Measurements from ENCODE around the gene SATB1. TPM values are rescaled to one million over a fixed set of nuclear protein-coding genes. Genes with fewer than 3 reads are reported as not detected.

The SATB1 gene
- total RNA-seq, 1 donor from 2014 or later = 28.2 TPM

DNA sequence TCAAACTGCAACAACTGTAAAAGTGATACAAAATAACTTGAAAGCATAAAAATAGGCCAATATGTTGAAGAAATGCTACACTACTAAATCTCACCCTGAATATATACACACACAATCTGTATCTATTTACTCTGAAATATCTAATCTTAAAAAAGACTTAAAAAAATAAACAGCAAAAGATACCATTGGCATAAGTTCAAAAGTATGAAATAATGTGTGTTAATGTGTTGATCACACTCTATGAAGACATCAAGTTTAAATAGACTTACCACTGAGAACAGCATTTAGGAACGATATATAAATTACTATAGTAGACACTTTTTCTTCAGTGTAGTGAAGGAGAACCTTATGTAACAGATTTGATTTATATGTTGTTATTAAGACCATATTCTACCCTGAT, 14.1 kb upstream of the SATB1 start:
- H3K27me3 Mint-ChIP-seq (ENCODE audit: unreplicated experiment) = peaks cover 5% of the 10 kb centered on the region
- peaks cover 3% of the 10 kb centered on the region for H3K4me1 Mint-ChIP-seq (ENCODE audit: unreplicated experiment)
- H3K9me3 Mint-ChIP-seq (ENCODE audit: unreplicated experiment) = no peaks in the 10 kb centered on the region
- no peaks in the 10 kb centered on the region for H3K36me3 Mint-ChIP-seq (ENCODE audit: low read depth, unreplicated experiment)
- no peak for DNase-seq (ENCODE audit: low spot score)
- H3K4me3 Mint-ChIP-seq (ENCODE audit: unreplicated experiment) = no peak overlapping the region
- TF ChIP-seq, protein P1, sequence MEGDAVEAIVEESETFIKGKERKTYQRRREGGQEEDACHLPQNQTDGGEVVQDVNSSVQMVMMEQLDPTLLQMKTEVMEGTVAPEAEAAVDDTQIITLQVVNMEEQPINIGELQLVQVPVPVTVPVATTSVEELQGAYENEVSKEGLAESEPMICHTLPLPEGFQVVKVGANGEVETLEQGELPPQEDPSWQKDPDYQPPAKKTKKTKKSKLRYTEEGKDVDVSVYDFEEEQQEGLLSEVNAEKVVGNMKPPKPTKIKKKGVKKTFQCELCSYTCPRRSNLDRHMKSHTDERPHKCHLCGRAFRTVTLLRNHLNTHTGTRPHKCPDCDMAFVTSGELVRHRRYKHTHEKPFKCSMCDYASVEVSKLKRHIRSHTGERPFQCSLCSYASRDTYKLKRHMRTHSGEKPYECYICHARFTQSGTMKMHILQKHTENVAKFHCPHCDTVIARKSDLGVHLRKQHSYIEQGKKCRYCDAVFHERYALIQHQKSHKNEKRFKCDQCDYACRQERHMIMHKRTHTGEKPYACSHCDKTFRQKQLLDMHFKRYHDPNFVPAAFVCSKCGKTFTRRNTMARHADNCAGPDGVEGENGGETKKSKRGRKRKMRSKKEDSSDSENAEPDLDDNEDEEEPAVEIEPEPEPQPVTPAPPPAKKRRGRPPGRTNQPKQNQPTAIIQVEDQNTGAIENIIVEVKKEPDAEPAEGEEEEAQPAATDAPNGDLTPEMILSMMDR (IDR thresholded peaks at IDR 0.05; ENCODE audit: unreplicated experiment) = no peak
- H3K27ac Mint-ChIP-seq (ENCODE audit: unreplicated experiment) = no peak overlapping the region

DNA sequence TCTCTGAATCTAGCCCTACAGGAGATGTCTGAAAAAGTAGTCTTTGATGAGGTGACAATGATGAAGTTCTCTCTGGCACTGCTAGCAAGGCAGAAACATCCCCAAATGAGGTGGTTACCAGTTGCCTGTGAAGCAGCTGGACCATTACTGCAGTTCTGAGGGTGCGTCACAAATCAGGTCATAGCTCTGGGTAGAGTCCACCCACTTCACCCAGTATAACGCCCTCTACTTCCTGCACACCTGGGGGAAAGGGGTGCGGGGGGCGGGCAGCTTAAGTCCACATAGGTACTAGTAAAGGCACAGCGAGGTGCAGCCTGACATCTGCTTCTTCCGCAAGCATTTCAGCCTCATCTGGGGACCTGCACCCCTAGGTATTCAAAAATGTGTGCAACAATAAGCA, 13.4 kb upstream of the SATB1 start:
- peaks cover 2% of the 10 kb centered on the region for H3K27me3 Mint-ChIP-seq (ENCODE audit: unreplicated experiment)
- DNase-seq (ENCODE audit: low spot score) = no peak
- H3K36me3 Mint-ChIP-seq (ENCODE audit: low read depth, unreplicated experiment) = no peaks in the 10 kb centered on the region
- H3K9me3 Mint-ChIP-seq (ENCODE audit: unreplicated experiment) = no peaks in the 10 kb centered on the region
- no peaks in the 10 kb centered on the region for H3K4me1 Mint-ChIP-seq (ENCODE audit: unreplicated experiment)
- no peak overlapping the region for H3K27ac Mint-ChIP-seq (ENCODE audit: unreplicated experiment)
- H3K4me3 Mint-ChIP-seq (ENCODE audit: unreplicated experiment) = no peak overlapping the region
- TF ChIP-seq, protein P1 (IDR thresholded peaks at IDR 0.05; ENCODE audit: unreplicated experiment) = no peak

DNA sequence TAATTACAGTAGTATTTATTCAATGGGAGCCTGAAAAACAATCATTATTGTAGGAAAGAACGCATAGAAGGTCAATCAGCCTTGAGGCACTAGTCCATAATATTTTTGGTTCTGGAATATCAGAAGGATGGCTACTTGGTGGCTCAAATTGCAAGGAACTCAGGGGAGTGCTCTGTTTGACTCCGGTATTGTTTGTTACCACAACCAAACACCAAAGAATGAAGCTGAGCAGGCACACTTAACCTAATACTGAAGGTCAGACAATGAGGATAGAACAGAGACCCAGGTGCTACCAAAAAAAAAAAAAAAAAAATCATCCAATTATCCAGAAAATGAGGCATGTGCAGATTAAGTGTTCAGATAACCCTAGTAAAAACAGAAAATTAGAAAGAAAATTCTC, 11.1 kb upstream of the SATB1 start:
- Mint-ChIP-seq H3K27ac (ENCODE audit: unreplicated experiment) (no peak overlapping the region), H3K4me1 (ENCODE audit: unreplicated experiment) (no peaks in the 10 kb centered on the region), H3K36me3 (ENCODE audit: low read depth, unreplicated experiment) (no peaks in the 10 kb centered on the region), H3K27me3 (ENCODE audit: unreplicated experiment) (no peaks in the 10 kb centered on the region), H3K9me3 (ENCODE audit: unreplicated experiment) (no peaks in the 10 kb centered on the region), H3K4me3 (ENCODE audit: unreplicated experiment) (no peak overlapping the region)
- TF ChIP-seq, protein P1 (IDR thresholded peaks at IDR 0.05; ENCODE audit: unreplicated experiment) = no peak
- no peak for DNase-seq (ENCODE audit: low spot score)

DNA sequence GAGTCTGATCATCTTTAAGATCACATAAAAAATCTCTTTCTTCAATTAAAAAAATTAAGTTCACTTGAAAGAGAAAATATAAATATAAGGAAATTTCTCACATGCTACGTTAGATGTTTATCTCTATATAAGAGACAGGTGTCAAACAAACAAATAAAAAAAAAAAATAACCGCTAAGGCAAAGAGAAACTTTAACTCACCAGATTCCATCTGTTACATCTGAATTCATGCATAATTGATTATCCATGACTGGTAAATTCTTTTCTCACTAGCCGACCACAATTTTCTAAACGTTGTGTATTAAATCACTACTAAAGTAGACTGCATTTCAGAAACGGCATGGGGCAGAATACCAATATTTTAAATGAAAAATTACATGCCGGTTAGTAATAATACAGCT, 9.6 kb upstream of the SATB1 start:
- H3K27ac Mint-ChIP-seq (ENCODE audit: unreplicated experiment) = no peak overlapping the region
- H3K36me3 Mint-ChIP-seq (ENCODE audit: low read depth, unreplicated experiment) = no peaks in the 10 kb centered on the region
- no peaks in the 10 kb centered on the region for H3K4me1 Mint-ChIP-seq (ENCODE audit: unreplicated experiment)
- no peak overlapping the region for H3K4me3 Mint-ChIP-seq (ENCODE audit: unreplicated experiment)
- TF ChIP-seq, protein P1 (IDR thresholded peaks at IDR 0.05; ENCODE audit: unreplicated experiment) = no peak
- no peaks in the 10 kb centered on the region for H3K9me3 Mint-ChIP-seq (ENCODE audit: unreplicated experiment)
- H3K27me3 Mint-ChIP-seq (ENCODE audit: unreplicated experiment) = no peaks in the 10 kb centered on the region
- no peak for DNase-seq (ENCODE audit: low spot score)

DNA sequence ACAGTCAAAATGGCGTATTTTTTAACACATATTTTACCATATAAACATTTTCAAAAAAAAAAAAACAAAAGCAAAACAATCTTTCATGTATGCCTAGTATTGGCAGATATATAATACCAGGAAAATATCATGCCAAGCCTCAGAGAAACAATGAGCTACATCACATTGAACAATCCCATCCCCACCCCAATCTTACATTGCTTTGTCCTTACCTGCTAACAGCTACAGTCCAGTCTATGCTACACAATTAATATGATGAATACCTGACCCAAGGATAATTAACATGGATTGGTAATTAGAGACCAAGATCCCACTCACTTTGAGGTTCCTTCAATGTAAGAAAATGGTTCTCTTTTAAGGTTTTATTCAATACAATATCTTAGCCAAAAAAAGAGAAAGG, 7.6 kb upstream of the SATB1 start:
- no peak overlapping the region for H3K27ac Mint-ChIP-seq (ENCODE audit: unreplicated experiment)
- H3K4me1 Mint-ChIP-seq (ENCODE audit: unreplicated experiment) = no peaks in the 10 kb centered on the region
- TF ChIP-seq, protein P1 (IDR thresholded peaks at IDR 0.05; ENCODE audit: unreplicated experiment) = no peak
- no peak overlapping the region for H3K4me3 Mint-ChIP-seq (ENCODE audit: unreplicated experiment)
- no peaks in the 10 kb centered on the region for H3K36me3 Mint-ChIP-seq (ENCODE audit: low read depth, unreplicated experiment)
- H3K9me3 Mint-ChIP-seq (ENCODE audit: unreplicated experiment) = no peaks in the 10 kb centered on the region
- H3K27me3 Mint-ChIP-seq (ENCODE audit: unreplicated experiment) = no peaks in the 10 kb centered on the region
- DNase-seq (ENCODE audit: low spot score) = no peak
